Osteoblast (primary cell): ENCODE data around the gene HARS1. TPM values are rescaled to one million over a fixed set of nuclear protein-coding genes. Genes with fewer than 3 reads are reported as not detected.
"Not testable (repeated sequence)": the region's sequence is repeated elsewhere in the genome, so short reads cannot be mapped to it uniquely, and the experiment has no call there.

Experiments used
- DNase-seq: peaks from one replicate; pipeline ENCODE4 v3.0.0; 2011; ENCODE audit warnings: low spot score, mixed read lengths; ENCODE audit not compliant: insufficient read length; ENCODE audit errors: missing footprints
- H2AFZ ChIP-seq: 2 replicates; pipeline ENCODE4 v1.6.0; 2011; ENCODE audit warnings: mild to moderate bottlenecking, low read length
- H3K27ac ChIP-seq: 2 replicates; pipeline ENCODE4 v1.5.1; 2011; ENCODE audit warnings: mild to moderate bottlenecking, low read depth, low read length, moderate library complexity
- H3K27me3 ChIP-seq: 2 replicates; pipeline ENCODE4 v1.6.0; 2012; ENCODE audit warnings: mild to moderate bottlenecking, control low read depth, inconsistent platforms, low read length, moderate library complexity; ENCODE audit not compliant: insufficient read depth
- H3K36me3 ChIP-seq: 2 replicates; pipeline ENCODE4 v1.5.1; 2011; ENCODE audit warnings: mild to moderate bottlenecking, low read length, control low read depth, moderate library complexity; ENCODE audit not compliant: insufficient read depth
- H3K4me1 ChIP-seq: 2 replicates; pipeline ENCODE4 v1.5.1; 2011; ENCODE audit warnings: mild to moderate bottlenecking, low read length, control low read depth, moderate library complexity; ENCODE audit not compliant: insufficient read depth
- H3K4me2 ChIP-seq: 2 replicates; pipeline ENCODE4 v1.6.0; 2011; ENCODE audit warnings: mild to moderate bottlenecking, low read length; ENCODE audit not compliant: insufficient read depth
- H3K4me3 ChIP-seq: fragments of 200-600 bp; sonication (generic); 3 replicates; pipeline ENCODE4 v1.5.1; 2012; ENCODE audit warnings: mild to moderate bottlenecking, low read length, inconsistent platforms; ENCODE audit not compliant: insufficient read depth
- H3K79me2 ChIP-seq: 2 replicates; pipeline ENCODE4 v1.6.0; 2012; ENCODE audit warnings: mild to moderate bottlenecking, low read length, control low read depth, inconsistent platforms; ENCODE audit not compliant: insufficient read depth
- H3K9me3 ChIP-seq: 2 replicates; pipeline ENCODE4 v1.5.1; 2011; ENCODE audit warnings: low read depth, low read length, control low read depth
- H4K20me1 ChIP-seq: 2 replicates; pipeline ENCODE4 v1.6.0; 2012; ENCODE audit warnings: mild to moderate bottlenecking, low read length, control low read depth; ENCODE audit not compliant: insufficient read depth
- CTCF ChIP-seq: IDR thresholded peaks from 2 replicates; pipeline ENCODE4 v1.5.1; 2011; ENCODE audit warnings: mild to moderate bottlenecking, low read depth, low read length, moderate library complexity; ENCODE audit errors: extremely low read depth
- total RNA-seq: library from RNA; depleted of rRNA; stranded (reverse); fragments of >200 nt; gene quantifications from 2 replicates; pipeline ENCODE4 v1.2.3, GENCODE V29; 2012

Gene HARS1
- total RNA-seq, 1 donor: 41.6 TPM

- no peaks in the 10 kb centered on the region for H3K4me1 ChIP-seq
- TF ChIP-seq CTCF: no peak
- H3K36me3 ChIP-seq: peaks cover 61% of the 10 kb centered on the region
- peak; percentile 69 for DNase-seq
- H2AFZ ChIP-seq: no peak overlapping the region
- H3K79me2 ChIP-seq: peaks cover 27% of the 10 kb centered on the region
- H3K4me3 ChIP-seq: no peak overlapping the region
- H3K27me3 ChIP-seq: no peaks in the 10 kb centered on the region
- peaks cover 9% of the 10 kb centered on the region for H4K20me1 ChIP-seq
- H3K27ac ChIP-seq: no peak overlapping the region
- no peaks in the 10 kb centered on the region for H3K9me3 ChIP-seq
- no peak overlapping the region for H3K4me2 ChIP-seq
Observed at GRCh38 chr5:140671472-140672125, 19.6 kb downstream of the HARS1 start.

- not testable (repeated sequence) for H3K4me1 ChIP-seq, DNase-seq, H3K4me3 ChIP-seq, H3K9me3 ChIP-seq, H2AFZ ChIP-seq, H3K27me3 ChIP-seq, H3K4me2 ChIP-seq, H3K27ac ChIP-seq
- Histone ChIP-seq H3K79me2 (peaks cover 32% of the 10 kb centered on the region), H3K36me3 (peaks cover 55% of the 10 kb centered on the region), H4K20me1 (peaks cover 13% of the 10 kb centered on the region)
Observed at GRCh38 chr5:140671035-140671434, 20.1 kb downstream of the HARS1 start.

- Histone ChIP-seq H3K4me1 (peaks cover 6% of the 10 kb centered on the region), H3K36me3 (peaks cover 56% of the 10 kb centered on the region), H3K4me2 (peak within 1 kb of the TSS; percentile 90), H3K27me3 (no peaks in the 10 kb centered on the region), H4K20me1 (peaks cover 13% of the 10 kb centered on the region), H2AFZ (peak within 1 kb of the TSS; percentile 84), H3K4me3 (peak within 1 kb of the TSS; percentile 84), H3K9me3 (no peaks in the 10 kb centered on the region), H3K27ac (peak within 1 kb of the TSS; percentile 84), H3K79me2 (peaks cover 43% of the 10 kb centered on the region)
- TF ChIP-seq CTCF: no peak
- DNase-seq: peak; percentile 99
Observed at GRCh38 chr5:140664359-140665119, 26.6 kb downstream of the HARS1 start, which contains the start of gene WDR55. WDR55 (plus strand) TSS chr5:140664904; CDS start chr5:140664913, 9 bp downstream.

- no peak for DNase-seq
- H4K20me1 ChIP-seq: peaks cover 13% of the 10 kb centered on the region
- peak overlapping the region; percentile 84 for H3K27ac ChIP-seq
- H3K27me3 ChIP-seq: no peaks in the 10 kb centered on the region
- TF ChIP-seq CTCF: no peak
- H2AFZ ChIP-seq: peak overlapping the region; percentile 84
- H3K4me3 ChIP-seq: peak overlapping the region; percentile 84
- H3K4me1 ChIP-seq: peaks cover 6% of the 10 kb centered on the region
- peaks cover 39% of the 10 kb centered on the region for H3K79me2 ChIP-seq
- peaks cover 56% of the 10 kb centered on the region for H3K36me3 ChIP-seq
- no peaks in the 10 kb centered on the region for H3K9me3 ChIP-seq
- H3K4me2 ChIP-seq: peak overlapping the region; percentile 90
Observed at GRCh38 chr5:140664030-140664358, 27.2 kb downstream of the HARS1 start.

GRCh38 chr5:140660371-140660770, 30.8 kb downstream of the HARS1 start:
- H3K27me3 ChIP-seq, H2AFZ ChIP-seq, H3K27ac ChIP-seq, H3K4me2 ChIP-seq, H3K4me1 ChIP-seq, H3K9me3 ChIP-seq, DNase-seq, H3K79me2 ChIP-seq, H3K4me3 ChIP-seq, H4K20me1 ChIP-seq: not testable (repeated sequence)
- peaks cover 79% of the 10 kb centered on the region for H3K36me3 ChIP-seq
